ENCODE data around the gene MFNG. TPM values are rescaled to one million over a fixed set of nuclear protein-coding genes. Genes with fewer than 3 reads are reported as not detected.

The MFNG gene
- total and polyA plus RNA-seq, 2 donors (not counting 1 experiment from before 2014, with no cell fraction given): 0.15 TPM; not detected in 1

DNA sequence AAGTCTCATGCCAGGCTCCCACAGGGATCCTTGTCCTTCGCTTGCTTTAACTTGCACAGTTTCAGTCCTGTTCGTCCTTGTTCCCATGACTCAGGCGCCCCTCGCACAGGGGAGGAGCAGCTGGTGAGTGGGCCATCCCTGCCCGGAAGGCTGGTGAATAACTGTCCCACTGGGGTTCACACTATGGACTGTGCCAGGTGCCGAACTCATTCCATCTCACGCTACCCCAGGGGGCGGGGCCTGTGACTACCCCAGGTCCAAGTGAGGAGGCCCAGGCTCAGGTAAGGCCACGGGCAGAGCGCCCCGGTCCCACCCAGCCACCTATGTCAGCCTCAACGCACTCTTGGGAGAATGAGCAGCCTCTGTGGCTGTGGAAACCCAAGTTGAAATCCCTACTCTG lies 40.2 kb upstream of the MFNG start:
- no peak overlapping the region for H3K4me3 ChIP-seq (replicated peaks in 1 of 4; ENCODE audit: control extremely low read depth in 1 of 4, insufficient read depth in 1 of 4, low read depth in 3 of 4, low read length in 4 of 4)
- no peaks in the 10 kb centered on the region for H3K79me2 ChIP-seq (ENCODE audit: control insufficient read depth, insufficient read depth, low read length)
- H3K9me3 ChIP-seq (ENCODE audit: control insufficient read depth, insufficient read depth, low read depth, low read length): no peaks in the 10 kb centered on the region
- no peaks in the 10 kb centered on the region for H4K20me1 ChIP-seq (ENCODE audit: control insufficient read depth, extremely low read depth, insufficient read depth, low read length)
- no peaks in the 10 kb centered on the region for H3K36me3 ChIP-seq (ENCODE audit: control insufficient read depth, insufficient read depth, low read length)
- no peak overlapping the region for H3K27ac ChIP-seq (ENCODE audit: insufficient read depth, low read length)
- H3K27me3 ChIP-seq (ENCODE audit: control insufficient read depth, insufficient read depth, low read length): no peaks in the 10 kb centered on the region
- H3K4me2 ChIP-seq (ENCODE audit: extremely low read depth, insufficient read depth, low read length): no peak overlapping the region
- peaks cover 15% of the 10 kb centered on the region for H3K4me1 ChIP-seq (ENCODE audit: control insufficient read depth, extremely low read depth, insufficient read depth, low read length)
- TF ChIP-seq, protein P1, sequence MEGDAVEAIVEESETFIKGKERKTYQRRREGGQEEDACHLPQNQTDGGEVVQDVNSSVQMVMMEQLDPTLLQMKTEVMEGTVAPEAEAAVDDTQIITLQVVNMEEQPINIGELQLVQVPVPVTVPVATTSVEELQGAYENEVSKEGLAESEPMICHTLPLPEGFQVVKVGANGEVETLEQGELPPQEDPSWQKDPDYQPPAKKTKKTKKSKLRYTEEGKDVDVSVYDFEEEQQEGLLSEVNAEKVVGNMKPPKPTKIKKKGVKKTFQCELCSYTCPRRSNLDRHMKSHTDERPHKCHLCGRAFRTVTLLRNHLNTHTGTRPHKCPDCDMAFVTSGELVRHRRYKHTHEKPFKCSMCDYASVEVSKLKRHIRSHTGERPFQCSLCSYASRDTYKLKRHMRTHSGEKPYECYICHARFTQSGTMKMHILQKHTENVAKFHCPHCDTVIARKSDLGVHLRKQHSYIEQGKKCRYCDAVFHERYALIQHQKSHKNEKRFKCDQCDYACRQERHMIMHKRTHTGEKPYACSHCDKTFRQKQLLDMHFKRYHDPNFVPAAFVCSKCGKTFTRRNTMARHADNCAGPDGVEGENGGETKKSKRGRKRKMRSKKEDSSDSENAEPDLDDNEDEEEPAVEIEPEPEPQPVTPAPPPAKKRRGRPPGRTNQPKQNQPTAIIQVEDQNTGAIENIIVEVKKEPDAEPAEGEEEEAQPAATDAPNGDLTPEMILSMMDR (conservative IDR thresholded peaks at IDR 0.05 in 1 of 2, IDR thresholded peaks at IDR 0.05 in 1 of 2; ENCODE audit: low read depth in 1 of 2, low read length in 2 of 2): no peak
- no peak for TF ChIP-seq EZH2 (IDR thresholded peaks at IDR 0.05; ENCODE audit: low read length, missing control alignments)
- peak in 1 of 2 donors; percentile 36 for DNase-seq (ENCODE audit: low read depth in 2 of 2)
- no peak overlapping the region for H3K9ac ChIP-seq (ENCODE audit: insufficient read depth, low read length)
- H2AFZ ChIP-seq (ENCODE audit: low read length): no peak overlapping the region

- Histone ChIP-seq H2AFZ (ENCODE audit: low read length) (no peak overlapping the region), H3K27ac (ENCODE audit: insufficient read depth, low read length) (no peak overlapping the region), H3K4me3 (replicated peaks in 1 of 4; ENCODE audit: control extremely low read depth in 1 of 4, insufficient read depth in 1 of 4, low read depth in 3 of 4, low read length in 4 of 4) (no peak overlapping the region), H3K27me3 (ENCODE audit: control insufficient read depth, insufficient read depth, low read length) (no peaks in the 10 kb centered on the region), H3K9me3 (ENCODE audit: control insufficient read depth, insufficient read depth, low read depth, low read length) (no peaks in the 10 kb centered on the region), H4K20me1 (ENCODE audit: control insufficient read depth, extremely low read depth, insufficient read depth, low read length) (no peaks in the 10 kb centered on the region), H3K4me1 (ENCODE audit: control insufficient read depth, extremely low read depth, insufficient read depth, low read length) (peaks cover 15% of the 10 kb centered on the region), H3K9ac (ENCODE audit: insufficient read depth, low read length) (no peak overlapping the region), H3K36me3 (ENCODE audit: control insufficient read depth, insufficient read depth, low read length) (no peaks in the 10 kb centered on the region), H3K79me2 (ENCODE audit: control insufficient read depth, insufficient read depth, low read length) (no peaks in the 10 kb centered on the region), H3K4me2 (ENCODE audit: extremely low read depth, insufficient read depth, low read length) (no peak overlapping the region)
- TF ChIP-seq, protein P1 (conservative IDR thresholded peaks at IDR 0.05 in 1 of 2, IDR thresholded peaks at IDR 0.05 in 1 of 2; ENCODE audit: low read depth in 1 of 2, low read length in 2 of 2): no peak
- TF ChIP-seq EZH2 (IDR thresholded peaks at IDR 0.05; ENCODE audit: low read length, missing control alignments): no peak
- no peak for DNase-seq (ENCODE audit: low read depth in 2 of 2)
These were observed 39.7 kb upstream of the MFNG start for GRCh38 chr22:37525746-37526350.

DNA sequence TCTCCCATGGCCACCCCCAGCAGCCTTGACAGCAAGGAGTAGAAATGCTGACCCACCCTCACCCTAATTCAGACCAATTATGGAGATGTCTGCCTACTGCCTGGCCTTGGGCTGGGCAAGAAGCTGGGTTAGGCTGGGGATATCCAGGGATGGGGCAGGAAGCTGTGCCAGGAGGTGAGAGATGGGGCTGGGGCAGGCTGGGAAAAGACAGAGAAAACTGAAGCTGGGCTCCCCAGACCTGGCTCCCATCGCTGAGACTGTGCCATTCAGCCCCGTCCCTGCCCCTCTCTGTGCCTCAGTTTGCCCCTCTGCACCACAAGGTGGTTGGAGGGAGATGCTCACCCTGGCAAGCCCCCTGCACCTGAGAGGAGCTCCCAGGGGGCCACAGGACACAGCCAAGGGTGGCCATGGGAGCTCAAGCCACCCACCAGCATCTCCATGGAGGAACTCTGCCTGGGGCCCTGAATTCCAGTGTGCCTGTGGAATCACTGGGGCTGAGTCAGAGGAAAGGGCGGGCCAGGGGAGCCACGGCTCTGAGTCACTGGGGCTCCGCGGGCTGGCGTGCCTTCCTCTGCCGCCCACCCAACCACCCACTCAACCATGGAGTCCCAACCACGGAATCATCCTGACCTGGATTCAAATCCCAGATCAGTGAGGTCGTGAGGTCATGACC lies 39.0 kb upstream of the MFNG start:
- no peaks in the 10 kb centered on the region for H4K20me1 ChIP-seq (ENCODE audit: control insufficient read depth, extremely low read depth, insufficient read depth, low read length)
- peak overlapping the region; percentile 50 for H2AFZ ChIP-seq (ENCODE audit: low read length)
- H3K4me3 ChIP-seq (replicated peaks in 1 of 4; ENCODE audit: control extremely low read depth in 1 of 4, insufficient read depth in 1 of 4, low read depth in 3 of 4, low read length in 4 of 4): no peak overlapping the region
- peaks cover 15% of the 10 kb centered on the region for H3K4me1 ChIP-seq (ENCODE audit: control insufficient read depth, extremely low read depth, insufficient read depth, low read length)
- DNase-seq (ENCODE audit: low read depth in 2 of 2): peak; percentile 61 to 87
- H3K27me3 ChIP-seq (ENCODE audit: control insufficient read depth, insufficient read depth, low read length): no peaks in the 10 kb centered on the region
- H3K4me2 ChIP-seq (ENCODE audit: extremely low read depth, insufficient read depth, low read length): peak overlapping the region; percentile 52
- H3K79me2 ChIP-seq (ENCODE audit: control insufficient read depth, insufficient read depth, low read length): no peaks in the 10 kb centered on the region
- H3K9me3 ChIP-seq (ENCODE audit: control insufficient read depth, insufficient read depth, low read depth, low read length): no peaks in the 10 kb centered on the region
- no peaks in the 10 kb centered on the region for H3K36me3 ChIP-seq (ENCODE audit: control insufficient read depth, insufficient read depth, low read length)
- H3K9ac ChIP-seq (ENCODE audit: insufficient read depth, low read length): no peak overlapping the region
- H3K27ac ChIP-seq (ENCODE audit: insufficient read depth, low read length): peak overlapping the region; percentile 84
- TF ChIP-seq, protein P1 (conservative IDR thresholded peaks at IDR 0.05 in 1 of 2, IDR thresholded peaks at IDR 0.05 in 1 of 2; ENCODE audit: low read depth in 1 of 2, low read length in 2 of 2): no peak
- TF ChIP-seq EZH2 (IDR thresholded peaks at IDR 0.05; ENCODE audit: low read length, missing control alignments): no peak
